Muscle of back (tissue), 11 donors: Measurements from ENCODE around the gene CYP24A1. TPM values are rescaled to one million over a fixed set of nuclear protein-coding genes. Genes with fewer than 3 reads are reported as not detected.

Experiments used
- DNase-seq, 3 donors: peaks; one replicate each; pipeline versions ENCODE4 v3.0.0 to v3.0.0-alpha.2; 2013
- polyA plus RNA-seq, 10 donors: library from polyadenylated mRNA; unstranded; fragments of 120-200 nt; gene quantifications; one replicate each; pipeline ENCODE4 v1.2.1, GENCODE V29; 2013; ENCODE audit not compliant: insufficient read length in 10 of 10

Gene CYP24A1
- polyA plus RNA-seq, 10 donors: 0.32 to 1.3 (median 0.54) TPM

DNA sequence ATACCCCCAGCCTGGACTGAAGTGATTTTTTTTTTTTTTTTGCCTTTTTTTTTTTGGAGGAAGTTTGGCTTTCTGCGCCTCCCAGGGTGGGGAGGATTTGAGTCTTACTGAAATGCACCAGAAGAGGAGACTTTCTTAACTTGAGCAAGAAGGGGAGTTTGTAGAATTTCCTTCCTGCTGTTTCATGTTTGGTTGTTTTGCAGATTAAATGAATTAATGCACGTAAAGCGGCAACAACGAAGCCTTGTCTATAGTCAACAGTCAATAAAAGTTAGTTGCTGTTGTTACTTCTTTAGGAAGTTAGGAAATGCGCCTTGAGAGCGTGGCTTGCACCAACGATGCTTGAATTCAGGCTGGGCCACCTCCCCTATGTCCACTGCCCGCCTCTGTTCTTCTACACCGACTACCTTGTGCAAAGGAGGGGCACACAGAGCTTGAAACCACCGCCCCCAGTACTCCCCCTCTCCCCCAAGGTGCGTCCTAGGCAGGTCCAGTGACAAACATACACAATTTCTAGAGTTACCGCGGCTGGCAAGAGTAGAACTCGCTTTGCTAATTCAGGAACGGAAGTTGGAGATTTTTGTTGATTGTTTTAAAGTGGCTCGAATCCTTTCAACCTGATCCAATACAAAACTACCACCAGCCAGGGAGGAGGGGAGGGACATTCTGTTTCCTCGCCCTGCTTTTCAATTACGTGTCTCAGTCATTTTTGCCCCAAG, 830 bp upstream of the CYP24A1 start:
- DNase-seq: peak in 1 of 3 donors; percentile 19

DNA sequence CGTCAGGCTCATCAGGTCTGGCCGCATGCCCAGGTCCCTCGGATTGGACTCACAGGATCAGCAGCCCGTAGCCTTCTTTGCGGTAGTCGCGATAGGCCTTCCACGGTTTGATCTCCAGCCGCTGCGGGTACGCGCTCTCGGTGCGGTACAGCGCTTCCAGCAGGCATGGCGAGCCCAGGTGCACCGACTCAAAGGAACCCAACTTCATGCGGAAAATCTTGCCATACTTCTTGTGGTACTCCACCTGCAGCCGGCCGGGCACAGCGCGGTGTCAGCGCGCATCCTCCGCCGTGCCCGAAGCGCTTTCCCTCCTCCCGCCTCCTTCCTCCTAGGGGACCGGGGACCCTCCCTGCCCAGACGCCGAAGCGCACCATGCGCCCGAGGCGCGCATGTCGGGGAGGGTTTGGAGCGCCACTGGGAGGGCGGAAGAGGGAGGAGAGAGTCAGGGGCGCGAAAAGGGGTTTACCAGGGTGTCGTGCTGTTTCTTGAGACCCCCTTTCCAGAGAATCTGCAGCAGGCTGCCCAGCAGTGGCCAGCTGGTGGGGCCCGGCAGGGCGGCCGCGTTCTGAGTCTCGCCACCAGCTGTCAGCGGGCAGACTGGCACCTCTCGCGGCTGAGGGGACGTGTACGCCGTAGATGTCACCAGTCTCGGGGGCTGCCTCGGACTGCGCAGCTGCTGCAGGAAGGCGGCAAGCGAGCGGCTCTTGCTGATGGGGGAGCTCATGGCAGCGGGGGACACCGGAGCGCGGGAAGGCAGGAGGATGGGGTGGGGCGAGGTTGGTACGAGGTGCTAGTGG, 732 bp downstream of the CYP24A1 start:
- peak in 1 of 3 donors; percentile 59 for DNase-seq

- DNase-seq: peak in 1 of 3 donors; percentile 45
Measured at GRCh38 chr20:54172532-54172855, 1.3 kb downstream of the CYP24A1 start.

- DNase-seq: no peak
Measured at GRCh38 chr20:54170963-54171362, 2.8 kb downstream of the CYP24A1 start.

- no peak for DNase-seq
Measured at GRCh38 chr20:54170026-54170471, 3.7 kb downstream of the CYP24A1 start.

- DNase-seq: no peak
Measured at GRCh38 chr20:54168961-54169862, 4.6 kb downstream of the CYP24A1 start.

DNA sequence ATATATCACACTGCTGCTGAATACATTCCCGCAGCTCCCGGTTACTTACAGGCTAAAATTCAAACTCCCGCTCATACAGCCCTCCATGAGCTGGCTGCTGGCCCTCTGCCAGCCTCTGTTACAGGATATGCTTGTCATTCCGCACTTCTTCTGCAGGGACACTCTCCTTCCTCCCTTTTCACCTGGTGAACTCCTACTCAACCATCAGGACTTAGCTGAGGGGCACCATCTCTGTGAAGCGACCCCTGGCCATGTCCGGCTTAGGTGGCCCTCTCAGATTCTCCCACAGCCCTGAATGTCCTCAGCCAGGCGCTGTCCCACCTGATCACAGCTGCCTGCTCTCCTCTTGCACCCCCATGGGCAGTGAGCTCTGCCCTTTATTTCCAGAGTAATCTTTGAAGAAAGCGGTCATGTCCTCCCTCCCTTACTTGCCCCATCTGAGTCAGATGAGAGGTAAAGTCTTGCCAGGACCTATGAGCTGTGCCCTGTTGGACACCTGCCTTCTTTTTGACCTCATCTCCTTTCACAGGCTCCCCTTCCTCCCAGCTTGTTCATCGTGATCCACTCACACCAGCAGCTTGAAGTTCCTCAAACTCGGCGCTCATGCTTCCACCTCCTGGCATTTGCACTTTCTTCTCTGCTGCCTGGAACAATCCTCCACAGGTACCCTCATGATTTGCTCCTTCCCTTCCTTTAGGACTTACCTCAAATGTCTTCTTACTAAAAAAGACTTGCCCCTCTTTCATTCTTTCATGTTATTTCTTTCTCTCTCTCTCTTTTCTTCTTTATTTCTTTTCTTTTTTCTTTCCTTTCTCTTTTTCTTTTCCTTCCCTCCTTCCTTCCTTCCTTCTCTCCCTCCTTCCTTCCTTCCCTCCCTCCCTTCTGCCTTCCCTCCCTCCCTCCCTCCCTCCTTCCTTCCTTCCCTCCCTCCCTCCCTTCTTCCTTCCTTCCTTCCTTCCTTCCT, 5.6 kb downstream of the CYP24A1 start:
- no peak for DNase-seq

- no peak for DNase-seq
Measured at GRCh38 chr20:54166987-54167662, 6.7 kb downstream of the CYP24A1 start.

DNA sequence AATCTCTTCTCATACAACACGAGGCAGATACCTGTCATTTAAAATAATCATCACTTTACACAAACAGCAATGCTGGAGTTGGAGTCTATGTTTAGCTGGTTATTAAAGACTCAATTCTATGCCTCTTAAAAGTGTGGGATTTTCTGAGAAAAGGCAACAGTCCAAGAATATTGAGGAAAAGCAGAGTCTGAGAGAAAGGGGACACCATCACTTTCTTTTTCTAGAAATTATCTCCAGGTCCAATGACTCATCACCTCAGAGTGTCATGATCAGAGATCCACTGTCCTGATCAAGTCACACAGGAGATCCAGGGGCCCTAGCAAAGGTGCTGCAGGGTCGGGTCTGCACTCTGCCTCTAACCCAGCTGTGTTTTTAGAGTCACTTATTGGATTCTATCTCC, 8.0 kb downstream of the CYP24A1 start:
- DNase-seq: no peak

DNA sequence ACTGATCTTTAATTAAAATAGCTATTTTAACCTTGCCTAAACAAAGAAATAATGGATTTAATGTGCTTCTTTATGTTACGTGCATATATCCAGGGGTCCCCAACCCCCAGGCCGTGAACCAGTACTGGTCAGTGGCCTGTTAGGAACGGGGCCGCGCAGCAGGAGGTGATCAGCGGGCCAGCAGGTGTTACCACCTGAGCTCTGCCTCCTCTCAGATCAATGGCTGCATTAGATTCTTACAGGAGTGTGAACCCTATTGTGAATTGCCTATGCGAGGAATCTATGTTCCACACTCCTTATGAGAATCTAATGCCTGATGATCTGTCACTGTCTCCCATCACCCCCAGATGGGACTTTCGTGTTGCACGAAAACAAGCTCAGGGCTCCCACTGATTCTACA, 8.8 kb downstream of the CYP24A1 start:
- no peak for DNase-seq

DNA sequence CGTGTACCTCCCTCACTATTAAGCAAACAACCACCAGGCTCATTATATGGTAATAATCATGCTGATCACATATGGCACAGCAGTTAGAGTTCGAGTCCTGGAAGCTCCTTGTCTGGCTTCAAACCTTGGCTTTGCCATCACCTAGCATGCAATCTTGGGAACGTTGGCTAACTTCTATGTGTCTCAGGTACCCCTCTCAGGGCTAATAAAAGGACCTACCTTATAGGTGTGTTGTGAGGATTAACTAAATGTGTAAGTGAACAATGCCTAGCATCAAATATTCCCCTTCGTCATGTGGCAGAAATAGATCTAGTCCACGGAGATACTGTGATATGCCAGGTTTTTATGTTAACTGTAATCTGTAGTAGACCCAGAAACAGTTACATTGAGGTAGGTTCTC, 10.4 kb downstream of the CYP24A1 start:
- DNase-seq: no peak

DNA sequence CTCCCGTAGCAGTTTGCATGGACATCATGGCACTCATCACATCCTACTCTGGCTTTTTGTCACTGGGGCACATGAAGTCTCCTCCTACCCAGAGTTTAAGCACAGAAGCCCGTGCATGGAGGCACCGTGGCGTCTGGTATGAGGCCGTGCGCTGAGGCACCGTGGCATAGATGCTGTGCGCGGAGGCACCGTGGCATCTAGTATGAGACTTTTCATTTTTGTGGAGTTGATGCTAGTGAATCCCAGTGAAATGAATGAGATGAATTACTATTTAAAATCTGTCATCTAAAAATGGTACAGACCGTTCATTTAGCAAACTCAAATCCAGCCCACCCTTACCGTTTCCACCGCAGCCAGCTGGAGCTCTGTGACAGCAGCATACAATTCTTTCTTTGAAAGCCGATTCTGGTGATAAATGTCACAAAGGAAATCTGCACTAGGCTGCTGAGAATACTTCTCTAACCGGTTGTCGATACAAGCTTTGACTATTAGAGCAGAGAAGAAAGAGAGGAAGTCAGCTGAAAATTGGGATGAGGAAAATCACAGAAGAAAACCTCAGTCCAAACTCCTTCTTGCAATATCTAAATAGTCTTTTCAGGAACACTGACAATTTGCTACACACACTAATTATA, 11.3 kb downstream of the CYP24A1 start:
- no peak for DNase-seq

DNA sequence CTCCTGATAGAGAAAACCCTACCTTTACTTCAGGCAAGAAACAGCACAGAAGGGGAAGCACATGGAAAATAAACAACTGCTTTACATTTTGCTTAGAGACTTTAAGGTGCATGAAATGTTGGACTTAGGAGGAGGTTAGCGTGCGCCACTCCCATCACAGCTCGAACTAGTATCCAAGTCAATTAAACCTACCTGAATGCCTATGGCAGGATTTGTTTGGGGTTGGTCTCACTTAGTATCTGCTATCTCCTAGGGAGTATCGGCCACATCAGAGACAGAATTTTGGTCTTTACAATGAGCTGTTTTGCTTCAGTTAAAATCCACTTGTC, 12.0 kb downstream of the CYP24A1 start:
- DNase-seq: no peak

GRCh38 chr20:54161008-54161820, 12.6 kb downstream of the CYP24A1 start:
- no peak for DNase-seq

- no peak for DNase-seq
Measured at GRCh38 chr20:54160065-54161007, 13.4 kb downstream of the CYP24A1 start.

DNA sequence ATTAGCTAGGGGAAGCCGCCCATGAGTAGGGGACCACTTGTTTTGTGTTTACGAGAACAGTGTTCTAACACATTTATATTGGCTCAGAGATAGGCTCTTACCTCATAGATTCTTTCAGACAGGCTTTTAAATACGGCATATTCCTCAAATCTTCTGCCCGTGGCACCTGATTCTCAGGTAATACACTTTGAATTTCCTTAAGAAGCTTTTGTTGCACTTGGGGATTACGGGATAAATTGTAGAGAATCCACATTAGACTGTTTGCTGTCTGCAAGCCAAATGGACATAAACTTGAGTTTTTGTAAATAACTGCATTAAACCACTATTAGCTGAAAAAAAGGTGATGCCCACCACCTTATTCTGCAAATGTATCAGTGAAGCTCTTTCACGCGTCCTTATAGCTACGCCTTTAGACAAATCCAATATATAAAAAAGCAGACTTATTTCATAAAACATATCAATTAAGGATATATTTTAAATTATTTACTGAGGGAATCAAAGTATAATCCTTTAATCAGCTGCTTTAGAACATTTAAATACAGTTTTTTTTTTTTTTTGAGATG, 14.8 kb downstream of the CYP24A1 start:
- no peak for DNase-seq

DNA sequence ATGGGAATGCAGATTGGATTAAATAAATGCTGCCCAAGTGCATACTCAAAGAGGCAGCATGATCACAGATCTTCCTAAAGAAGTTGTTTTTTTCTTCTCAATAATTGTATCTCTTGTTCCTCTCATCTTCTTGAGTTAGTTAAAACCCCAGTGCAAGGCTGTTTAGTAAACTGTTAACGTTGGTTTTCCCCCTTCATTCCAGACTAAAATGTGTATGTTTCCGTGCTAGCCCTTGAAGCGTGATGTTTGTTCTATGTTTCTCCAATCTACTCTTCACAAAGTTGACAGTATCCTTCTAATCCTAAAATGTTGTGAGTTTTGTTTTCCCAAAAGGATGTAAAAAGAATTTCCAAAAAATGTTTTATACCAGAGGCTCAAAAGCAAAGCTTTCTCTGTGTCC, 15.6 kb downstream of the CYP24A1 start:
- no peak for DNase-seq
